PFSK-1 (cell line): Measurements from ENCODE around the gene RAN.

ENCODE experiments used
- FOXP2 ChIP-seq: optimal IDR thresholded peaks from 2 replicates; pipeline ENCODE3; 2011; ENCODE audit warnings: borderline replicate concordance, control low read depth, inconsistent platforms; ENCODE audit not compliant: insufficient read depth; ENCODE audit errors: extremely low read length, extremely low read depth
- POLR2AphosphoS5 ChIP-seq: IDR thresholded peaks from 2 replicates; pipeline ENCODE4 v1.6.1; 2012; ENCODE audit warnings: low read depth, mild to moderate bottlenecking, control low read depth, low read length, moderate library complexity
- REST ChIP-seq, 2 experiments: IDR thresholded peaks; 2 replicates each; pipeline versions ENCODE4 v1.6.1 to v1.8.0; 2011 to 2012; ENCODE audit warnings: low read depth in 2 of 2, low read length in 2 of 2, control low read depth in 1 of 2, inconsistent platforms in 1 of 2, mild to moderate bottlenecking in 1 of 2, moderate library complexity in 1 of 2; ENCODE audit not compliant: insufficient read depth in 1 of 2
- SIN3A ChIP-seq: IDR thresholded peaks from 2 replicates; pipeline ENCODE4 v1.6.1; 2012; ENCODE audit warnings: mild to moderate bottlenecking, low read length, moderate library complexity, borderline replicate concordance; ENCODE audit not compliant: insufficient read depth
- TAF1 ChIP-seq: IDR thresholded peaks from 2 replicates; pipeline ENCODE4 v1.6.1; 2012; ENCODE audit warnings: low read length, control low read depth, borderline replicate concordance; ENCODE audit not compliant: insufficient read depth

The RAN gene

GRCh38 chr12:130916241-130916911 lies 44.5 kb downstream of the RAN start:
- no peak for TF ChIP-seq REST (IDR thresholded peaks at IDR 0.05; ENCODE audit: insufficient read depth in 1 of 2, low read depth in 2 of 2, low read length in 2 of 2)
- TF ChIP-seq TAF1, result no peak
- TF ChIP-seq SIN3A, result no peak
- TF ChIP-seq POLR2AphosphoS5, result no peak

GRCh38 chr12:130917607-130918006 lies 45.7 kb downstream of the RAN start:
- TF ChIP-seq REST (IDR thresholded peaks at IDR 0.05; ENCODE audit: insufficient read depth in 1 of 2, low read depth in 2 of 2, low read length in 2 of 2) (no peak), TAF1 (no peak), SIN3A (no peak), FOXP2 (no peak), POLR2AphosphoS5 (no peak)

- TF ChIP-seq POLR2AphosphoS5, result no peak
- no peak for TF ChIP-seq REST (IDR thresholded peaks at IDR 0.05; ENCODE audit: insufficient read depth in 1 of 2, low read depth in 2 of 2, low read length in 2 of 2)
- TF ChIP-seq TAF1, result no peak
- TF ChIP-seq SIN3A, result no peak
- TF ChIP-seq FOXP2, result no peak
These were observed 47.2 kb downstream of the RAN start for GRCh38 chr12:130919086-130919485.

GRCh38 chr12:130920119-130920703 lies 48.3 kb downstream of the RAN start:
- TF ChIP-seq FOXP2 (no peak), SIN3A (no peak), POLR2AphosphoS5 (no peak), TAF1 (no peak), REST (IDR thresholded peaks at IDR 0.05; ENCODE audit: insufficient read depth in 1 of 2, low read depth in 2 of 2, low read length in 2 of 2) (no peak)
